Measurements from ENCODE around the gene CLPTM1L. TPM values are rescaled to one million over a fixed set of nuclear protein-coding genes. Genes with fewer than 3 reads are reported as not detected.

CLPTM1L gene
- total and polyA plus RNA-seq, 2 donors (not counting 1 experiment from before 2014, with no cell fraction given), result 78.4 to 99.9 TPM

GRCh38 chr5:1278656-1279442, 66.0 kb downstream of the CLPTM1L start:
- no peaks in the 10 kb centered on the region for H3K27me3 ChIP-seq (replicated peaks in 1 of 4; ENCODE audit: control extremely low read depth in 1 of 4, control insufficient read depth in 3 of 4, insufficient read depth in 4 of 4, low read length in 3 of 4)
- TF ChIP-seq EZH2 (IDR thresholded peaks at IDR 0.05; ENCODE audit: borderline replicate concordance, insufficient read depth, low read depth, low read length, poor library complexity, severe bottlenecking), result no peak
- TF ChIP-seq, protein P1, sequence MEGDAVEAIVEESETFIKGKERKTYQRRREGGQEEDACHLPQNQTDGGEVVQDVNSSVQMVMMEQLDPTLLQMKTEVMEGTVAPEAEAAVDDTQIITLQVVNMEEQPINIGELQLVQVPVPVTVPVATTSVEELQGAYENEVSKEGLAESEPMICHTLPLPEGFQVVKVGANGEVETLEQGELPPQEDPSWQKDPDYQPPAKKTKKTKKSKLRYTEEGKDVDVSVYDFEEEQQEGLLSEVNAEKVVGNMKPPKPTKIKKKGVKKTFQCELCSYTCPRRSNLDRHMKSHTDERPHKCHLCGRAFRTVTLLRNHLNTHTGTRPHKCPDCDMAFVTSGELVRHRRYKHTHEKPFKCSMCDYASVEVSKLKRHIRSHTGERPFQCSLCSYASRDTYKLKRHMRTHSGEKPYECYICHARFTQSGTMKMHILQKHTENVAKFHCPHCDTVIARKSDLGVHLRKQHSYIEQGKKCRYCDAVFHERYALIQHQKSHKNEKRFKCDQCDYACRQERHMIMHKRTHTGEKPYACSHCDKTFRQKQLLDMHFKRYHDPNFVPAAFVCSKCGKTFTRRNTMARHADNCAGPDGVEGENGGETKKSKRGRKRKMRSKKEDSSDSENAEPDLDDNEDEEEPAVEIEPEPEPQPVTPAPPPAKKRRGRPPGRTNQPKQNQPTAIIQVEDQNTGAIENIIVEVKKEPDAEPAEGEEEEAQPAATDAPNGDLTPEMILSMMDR (IDR thresholded peaks at IDR 0.05), result no peak
- H3K27ac ChIP-seq (ENCODE audit: low read length in 2 of 2), result no peak overlapping the region
- CTCF ChIA-PET, result no interaction called here
- no peak overlapping the region for H3K9ac ChIP-seq (ENCODE audit: low read length)
- H3K79me2 ChIP-seq (ENCODE audit: control insufficient read depth, insufficient read depth, low read length), result no peaks in the 10 kb centered on the region
- H3K4me3 ChIP-seq (ENCODE audit: control extremely low read depth in 1 of 5, extremely low read depth in 1 of 5, insufficient read depth in 1 of 5, low read depth in 2 of 5, low read length in 4 of 5), result no peak overlapping the region
- intact Hi-C loops (cut with micrococcal nuclease), result no loop called here
- Mint-ChIP-seq H3K27ac (no peak overlapping the region), H3K4me3 (no peak overlapping the region), H3K9me3 (ENCODE audit: insufficient read depth) (no peaks in the 10 kb centered on the region), H3K4me1 (no peaks in the 10 kb centered on the region), H3K27me3 (no peaks in the 10 kb centered on the region)
- no peak for ATAC-seq (ENCODE audit: low read depth)
- no peaks in the 10 kb centered on the region for H4K20me1 ChIP-seq (ENCODE audit: control insufficient read depth, insufficient read depth, low read length, poor library complexity, severe bottlenecking)
- H3K9me3 ChIP-seq (ENCODE audit: control extremely low read depth in 1 of 3, control insufficient read depth in 2 of 3, insufficient read depth in 1 of 3, low read length in 2 of 3), result peaks cover 0 to 19% (median 0%) of the 10 kb centered on the region in 3 donors
- no peak for DNase-seq
- no peak overlapping the region for H2AFZ ChIP-seq (ENCODE audit: insufficient read depth, low read depth, low read length, poor library complexity, severe bottlenecking)
- no peaks in the 10 kb centered on the region for H3K4me1 ChIP-seq (ENCODE audit: control insufficient read depth in 2 of 2, insufficient read depth in 2 of 2, low read length in 2 of 2)
- POLR2A ChIA-PET, result no interaction called here
- no peaks in the 10 kb centered on the region for H3K36me3 ChIP-seq (replicated peaks in 1 of 2; ENCODE audit: control extremely low read depth in 1 of 2, control insufficient read depth in 1 of 2, extremely low read depth in 1 of 2, insufficient read depth in 2 of 2, low read length in 1 of 2)
- 97% methylated on average over 38 of the region's 42 CpGs for WGBS (ENCODE audit: insufficient coverage)
- no peak overlapping the region for H3K4me2 ChIP-seq (replicated peaks; ENCODE audit: low read depth, low read length, poor library complexity, severe bottlenecking)

DNA sequence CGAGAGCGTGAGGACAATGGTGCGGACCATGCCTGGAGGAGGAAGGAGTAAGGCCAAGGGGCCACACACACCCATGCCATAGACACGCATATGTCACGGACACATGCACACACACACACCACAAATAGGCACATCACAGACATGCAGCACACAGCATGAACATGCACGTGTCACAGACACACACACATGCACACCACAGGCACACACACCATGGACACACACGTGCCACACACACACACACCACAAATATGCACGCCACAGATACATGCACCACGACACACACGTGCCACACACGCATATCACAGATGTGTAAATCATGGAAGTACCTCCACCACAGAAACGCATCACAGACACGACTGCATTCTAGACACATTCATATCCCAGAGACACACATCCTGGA, 66.7 kb downstream of the CLPTM1L start:
- Histone ChIP-seq H3K27ac (ENCODE audit: low read length in 2 of 2) (no peak overlapping the region), H3K4me2 (replicated peaks; ENCODE audit: low read depth, low read length, poor library complexity, severe bottlenecking) (no peak overlapping the region), H3K9me3 (ENCODE audit: control extremely low read depth in 1 of 3, control insufficient read depth in 2 of 3, insufficient read depth in 1 of 3, low read length in 2 of 3) (peaks cover 0 to 19% (median 0%) of the 10 kb centered on the region in 3 donors), H4K20me1 (ENCODE audit: control insufficient read depth, insufficient read depth, low read length, poor library complexity, severe bottlenecking) (no peaks in the 10 kb centered on the region), H3K27me3 (replicated peaks in 1 of 4; ENCODE audit: control extremely low read depth in 1 of 4, control insufficient read depth in 3 of 4, insufficient read depth in 4 of 4, low read length in 3 of 4) (no peaks in the 10 kb centered on the region), H3K36me3 (replicated peaks in 1 of 2; ENCODE audit: control extremely low read depth in 1 of 2, control insufficient read depth in 1 of 2, extremely low read depth in 1 of 2, insufficient read depth in 2 of 2, low read length in 1 of 2) (no peaks in the 10 kb centered on the region), H3K9ac (ENCODE audit: low read length) (no peak overlapping the region), H3K4me1 (ENCODE audit: control insufficient read depth in 2 of 2, insufficient read depth in 2 of 2, low read length in 2 of 2) (no peaks in the 10 kb centered on the region), H3K4me3 (ENCODE audit: control extremely low read depth in 1 of 5, extremely low read depth in 1 of 5, insufficient read depth in 1 of 5, low read depth in 2 of 5, low read length in 4 of 5) (no peak overlapping the region), H2AFZ (ENCODE audit: insufficient read depth, low read depth, low read length, poor library complexity, severe bottlenecking) (no peak overlapping the region), H3K79me2 (ENCODE audit: control insufficient read depth, insufficient read depth, low read length) (no peaks in the 10 kb centered on the region)
- TF ChIP-seq EZH2 (IDR thresholded peaks at IDR 0.05; ENCODE audit: borderline replicate concordance, insufficient read depth, low read depth, low read length, poor library complexity, severe bottlenecking), result no peak
- TF ChIP-seq, protein P1 (IDR thresholded peaks at IDR 0.05), result no peak
- ChIA-PET CTCF (no interaction called here), POLR2A (no interaction called here)
- intact Hi-C loops (cut with micrococcal nuclease), result no loop called here
- WGBS (ENCODE audit: insufficient coverage), result 90% methylated on average over 10 of the region's 13 CpGs
- Mint-ChIP-seq H3K27ac (no peak overlapping the region), H3K27me3 (no peaks in the 10 kb centered on the region), H3K9me3 (ENCODE audit: insufficient read depth) (no peaks in the 10 kb centered on the region), H3K4me1 (no peaks in the 10 kb centered on the region), H3K4me3 (no peak overlapping the region)
- ATAC-seq (ENCODE audit: low read depth), result no peak
- DNase-seq, result no peak
